Psoas muscle (tissue), 8 donors: ENCODE data around the gene GPR137. TPM values are rescaled to one million over a fixed set of nuclear protein-coding genes. Genes with fewer than 3 reads are reported as not detected.

Source experiments
- ATAC-seq, 4 donors: fragments of 200-7000 bp; cut with Tn5 transposase; one replicate each; pipeline ENCODE4 v1.9.1; 2020; ENCODE audit warnings: moderate library complexity in 3 of 4, mild to moderate bottlenecking in 2 of 4
- DNase-seq, 2 donors: peaks; one replicate each; pipeline ENCODE4 v3.0.0-alpha.2; 2020
- H3K27ac ChIP-seq: fragments of 200-600 bp; one replicate; pipeline ENCODE4 v1.8.0; 2022
- H3K27me3 ChIP-seq, 3 donors: fragments of 200-600 bp in 1 of 3; one replicate each; pipeline versions ENCODE4 v1.6.1 to v1.8.0; 2013 to 2022; ENCODE audit warnings: low read length in 2 of 3, mild to moderate bottlenecking in 2 of 3, moderate library complexity in 1 of 3; ENCODE audit not compliant: insufficient read depth in 3 of 3
- H3K36me3 ChIP-seq, 2 donors: fragments of 200-600 bp in 1 of 2; one replicate each; pipeline versions ENCODE4 v1.6.1 to v1.8.0; 2013 to 2022; ENCODE audit warnings: low read depth in 1 of 2, mild to moderate bottlenecking in 1 of 2, moderate library complexity in 1 of 2; ENCODE audit not compliant: insufficient read depth in 1 of 2
- H3K4me1 ChIP-seq: fragments of 200-600 bp; one replicate; pipeline ENCODE4 v1.8.0; 2022
- H3K4me3 ChIP-seq: fragments of 200-600 bp; one replicate; pipeline ENCODE4 v1.8.0; 2022; ENCODE audit warnings: mild to moderate bottlenecking
- H3K9me3 ChIP-seq: fragments of 200-600 bp; one replicate; pipeline ENCODE4 v1.8.0; 2022
- WGBS, 3 donors: extraction: QIAGEN DNeasy Blood & Tissue Kit; methylation state at CpG; one replicate each; pipeline versions ENCODE4 v1.1.6 to v1.1.7; 2013; 5-methylcytosine and 5-hydroxymethylcytosine counted together
- intact Hi-C, 2 donors: fragments of 100-400 bp; cut with DNase I; formaldehyde crosslinking; loops; one replicate each; pipeline versions ENCODE4 v1.11.0 to v1.14.2; 2022
- polyA plus RNA-seq, 3 donors: library from polyadenylated mRNA; stranded (reverse); fragments of 200-250 nt; gene quantifications; one replicate each; pipeline ENCODE4 v1.2.3, GENCODE V29; 2013
- total RNA-seq, 4 donors: library from RNA; stranded (reverse); fragmentation: NEBNext Ultra II Directional in 2 of 4; extraction: Animal tissue kit (Norgen Biotek cat#: 25700) in 2 of 4; gene quantifications; one replicate each; pipeline versions ENCODE4 v1.2.1 to v1.2.4, GENCODE V29; 2021 to 2023
- TF ChIP-seq, protein P1 (sequence below): fragments of 200-600 bp; IDR thresholded peaks from one replicate; pipeline ENCODE4 v1.8.0; 2022; ENCODE audit warnings: antibody characterized with exemption
- donor health status: healthy with polysubstance abuse.
- donor health status: DM: no; HTN: no; CAD: no; lungs with moderate emphysema.
- donor health status: Bipolar disorder and iron deficiency.
- donor health status: healthy.
- donor health status: DM: yes; HTN: yes; CAD: no.
- donor health status: DM: no; HTN: no; CAD: no.
- donor health status: DM: no; HTN: no; CAD: no.
- donor health status: DM: yes; HTN: yes; CAD: no.

Gene GPR137
- total and polyA plus RNA-seq, 7 donors, result 13.8 to 49.9 (median 17.7) TPM

- 68 to 78% (median 73%) methylated on average over 3 of the region's 3 CpGs for WGBS, 3 donors
- Histone ChIP-seq H3K36me3 (no peaks in the 10 kb centered on the region), H3K27ac (no peak overlapping the region), H3K27me3 (peaks cover 0 to 87% (median 42%) of the 10 kb centered on the region in 3 donors), H3K4me1 (peaks cover 16% of the 10 kb centered on the region), H3K4me3 (no peak overlapping the region), H3K9me3 (no peaks in the 10 kb centered on the region)
- intact Hi-C loops, result no loop called here
- ATAC-seq (no peak), DNase-seq (no peak)
- TF ChIP-seq, protein P1, sequence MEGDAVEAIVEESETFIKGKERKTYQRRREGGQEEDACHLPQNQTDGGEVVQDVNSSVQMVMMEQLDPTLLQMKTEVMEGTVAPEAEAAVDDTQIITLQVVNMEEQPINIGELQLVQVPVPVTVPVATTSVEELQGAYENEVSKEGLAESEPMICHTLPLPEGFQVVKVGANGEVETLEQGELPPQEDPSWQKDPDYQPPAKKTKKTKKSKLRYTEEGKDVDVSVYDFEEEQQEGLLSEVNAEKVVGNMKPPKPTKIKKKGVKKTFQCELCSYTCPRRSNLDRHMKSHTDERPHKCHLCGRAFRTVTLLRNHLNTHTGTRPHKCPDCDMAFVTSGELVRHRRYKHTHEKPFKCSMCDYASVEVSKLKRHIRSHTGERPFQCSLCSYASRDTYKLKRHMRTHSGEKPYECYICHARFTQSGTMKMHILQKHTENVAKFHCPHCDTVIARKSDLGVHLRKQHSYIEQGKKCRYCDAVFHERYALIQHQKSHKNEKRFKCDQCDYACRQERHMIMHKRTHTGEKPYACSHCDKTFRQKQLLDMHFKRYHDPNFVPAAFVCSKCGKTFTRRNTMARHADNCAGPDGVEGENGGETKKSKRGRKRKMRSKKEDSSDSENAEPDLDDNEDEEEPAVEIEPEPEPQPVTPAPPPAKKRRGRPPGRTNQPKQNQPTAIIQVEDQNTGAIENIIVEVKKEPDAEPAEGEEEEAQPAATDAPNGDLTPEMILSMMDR, result no peak
Measured at GRCh38 chr11:64294774-64295173, 9.1 kb downstream of the GPR137 start.

DNA sequence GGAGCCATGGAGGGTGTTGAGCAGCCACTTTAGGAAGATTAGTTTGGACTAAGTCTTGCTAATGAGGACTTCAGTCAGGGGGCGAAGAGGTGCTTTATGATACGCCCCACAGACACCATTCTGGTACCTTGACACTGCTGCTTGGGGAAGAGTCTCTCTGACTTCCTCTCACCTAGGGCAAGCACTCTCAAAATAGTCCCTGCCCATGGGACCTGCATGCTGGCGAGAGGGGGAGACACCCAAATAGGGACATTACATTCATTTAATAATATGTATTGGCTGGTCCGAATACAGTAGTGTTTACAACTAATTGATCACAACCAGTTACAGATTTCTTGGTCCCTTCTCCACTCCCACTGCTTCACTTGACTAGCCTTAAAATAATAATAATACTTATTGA, 10.1 kb downstream of the GPR137 start:
- TF ChIP-seq, protein P1, result no peak
- H3K4me1 ChIP-seq, result peaks cover 25% of the 10 kb centered on the region
- DNase-seq (no peak), ATAC-seq (no peak)
- no peaks in the 10 kb centered on the region for H3K36me3 ChIP-seq
- no peak overlapping the region for H3K27ac ChIP-seq
- H3K4me3 ChIP-seq, result no peak overlapping the region
- intact Hi-C loops, result no loop called here
- H3K27me3 ChIP-seq, result peaks cover 0 to 93% (median 46%) of the 10 kb centered on the region in 3 donors
- H3K9me3 ChIP-seq, result no peaks in the 10 kb centered on the region
- WGBS, 3 donors, result 92 to 96% (median 95%) methylated on average over 4 of the region's 4 CpGs

- intact Hi-C loops, result no loop called here
- TF ChIP-seq, protein P1, result no peak
- no peaks in the 10 kb centered on the region for H3K9me3 ChIP-seq
- H3K36me3 ChIP-seq, result no peaks in the 10 kb centered on the region
- H3K27me3 ChIP-seq, result peaks cover 0 to 90% (median 46%) of the 10 kb centered on the region in 3 donors
- peaks cover 30% of the 10 kb centered on the region for H3K4me1 ChIP-seq
- WGBS, 3 donors, result 40 to 52% (median 45%) methylated on average over 1 of the region's 1 CpG
- H3K27ac ChIP-seq, result no peak overlapping the region
- ATAC-seq (no peak), DNase-seq (no peak)
- no peak overlapping the region for H3K4me3 ChIP-seq
Measured at GRCh38 chr11:64296236-64296635, 10.6 kb downstream of the GPR137 start.

GRCh38 chr11:64296830-64297698, 11.4 kb downstream of the GPR137 start:
- WGBS, 3 donors, result 17 to 22% (median 20%) methylated on average over 30 to 34 of the region's 34 CpGs
- Histone ChIP-seq H3K27ac (no peak overlapping the region), H3K9me3 (no peaks in the 10 kb centered on the region), H3K4me1 (peaks cover 28% of the 10 kb centered on the region), H3K4me3 (no peak overlapping the region), H3K36me3 (no peaks in the 10 kb centered on the region), H3K27me3 (peaks cover 0 to 87% (median 40%) of the 10 kb centered on the region in 3 donors)
- ATAC-seq, result no peak
- no peak for DNase-seq
- intact Hi-C loops, result no loop called here
- TF ChIP-seq, protein P1, result no peak
